AML-193 (cell line): ENCODE data around the gene OTUD6A.

Source experiments
- DNase-seq, 2 experiments: peaks; one replicate each; lab custom pipeline; 2025; lab: John Stamatoyannopoulos, UW

OTUD6A gene, protein sequence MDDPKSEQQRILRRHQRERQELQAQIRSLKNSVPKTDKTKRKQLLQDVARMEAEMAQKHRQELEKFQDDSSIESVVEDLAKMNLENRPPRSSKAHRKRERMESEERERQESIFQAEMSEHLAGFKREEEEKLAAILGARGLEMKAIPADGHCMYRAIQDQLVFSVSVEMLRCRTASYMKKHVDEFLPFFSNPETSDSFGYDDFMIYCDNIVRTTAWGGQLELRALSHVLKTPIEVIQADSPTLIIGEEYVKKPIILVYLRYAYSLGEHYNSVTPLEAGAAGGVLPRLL

DNA sequence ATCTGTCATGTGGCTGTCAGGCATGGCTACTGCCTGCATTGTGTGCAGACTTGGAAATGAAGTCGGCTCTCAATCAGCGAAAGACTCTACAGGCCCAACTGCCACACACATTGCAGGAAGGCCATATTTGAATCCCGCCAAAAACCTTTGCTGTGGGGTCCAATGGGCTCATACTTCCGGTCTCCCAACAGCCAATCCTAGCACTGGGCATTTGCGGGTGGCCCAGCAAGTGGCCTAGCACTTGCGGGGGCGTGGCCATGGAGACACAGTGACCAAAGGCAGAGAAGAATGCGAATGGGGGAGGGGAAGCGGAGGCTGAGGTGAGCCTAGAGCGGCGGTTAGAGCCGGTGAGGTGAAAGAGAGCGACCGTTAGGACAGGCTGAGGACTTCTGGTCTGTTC lies at the start of gene OTUD6A:
TSS of gene OTUD6A (plus strand) at position 382 of the 400 bp plus-strand sequence. CDS start 68 bp downstream, outside the sequence.
- DNase-seq = no peak

DNA sequence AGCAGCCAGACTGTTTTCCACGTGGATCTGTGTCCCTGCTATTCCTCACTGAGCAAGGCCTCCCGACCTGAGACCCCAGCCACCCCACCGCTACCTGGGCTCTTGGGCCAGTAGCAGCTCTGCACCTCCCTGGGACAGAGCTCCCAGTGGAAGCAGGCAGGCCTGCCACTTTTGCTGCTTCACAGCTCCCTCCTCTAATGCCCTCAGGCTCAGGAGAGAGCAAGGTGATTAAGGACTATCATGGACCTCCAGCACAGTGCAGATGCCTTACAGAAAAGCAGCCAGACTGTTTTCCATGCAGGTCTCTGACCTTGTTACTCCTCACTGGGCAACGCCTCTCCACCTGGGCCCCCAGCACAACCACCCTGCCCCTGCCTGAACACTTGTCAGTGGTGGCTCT lies 49.5 kb upstream of the OTUD6A start:
- no peak for DNase-seq

DNA sequence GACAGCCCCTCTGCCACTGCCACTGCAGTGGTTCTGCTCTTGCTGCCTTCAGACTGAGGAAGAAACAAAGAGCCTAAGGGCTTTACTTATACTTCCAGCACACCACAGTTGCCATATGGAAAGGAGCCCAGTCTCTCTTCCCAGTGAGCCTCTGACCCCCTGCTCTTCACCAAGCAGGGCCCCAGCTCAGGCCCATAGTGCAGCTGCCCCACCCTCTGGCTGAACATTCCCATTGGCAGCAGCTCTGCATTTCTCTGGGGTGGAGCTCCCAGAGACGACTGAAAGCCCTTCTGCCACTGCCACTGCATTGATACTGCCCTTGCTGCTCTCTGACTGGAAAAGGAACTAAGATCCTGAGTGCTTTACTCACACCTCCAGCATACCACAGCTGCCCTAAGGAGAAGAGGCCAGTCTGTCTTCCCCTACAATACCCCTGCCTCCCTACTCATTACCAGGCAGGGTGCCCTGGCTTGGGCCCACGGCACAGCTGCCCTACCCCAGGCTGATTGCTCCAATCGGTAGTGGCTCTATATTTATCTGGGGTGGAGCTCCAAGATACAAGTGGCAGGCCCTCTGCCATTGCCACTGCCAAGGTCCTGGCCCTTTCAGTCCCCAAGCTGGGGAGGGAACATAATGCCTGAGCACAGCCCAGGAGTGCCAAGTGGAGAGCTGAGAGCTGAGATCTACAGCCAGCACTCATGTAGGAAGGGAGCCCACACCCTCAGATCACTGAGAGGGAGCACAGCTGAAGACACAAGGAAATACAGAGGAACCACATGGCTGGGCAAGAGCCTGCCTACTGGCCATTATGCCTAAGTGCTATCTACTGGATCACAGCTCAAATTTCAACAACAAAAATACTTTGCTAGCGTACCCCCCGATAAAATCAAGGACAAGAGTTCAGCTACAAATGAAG lies 48.5 kb upstream of the OTUD6A start:
- DNase-seq = no peak

- no peak for DNase-seq
These were observed 45.7 kb upstream of the OTUD6A start for GRCh38 chrX:70016513-70016912.

GRCh38 chrX:70022616-70023015 lies 39.6 kb upstream of the OTUD6A start:
- DNase-seq = no peak

GRCh38 chrX:70025464-70025863 lies 36.8 kb upstream of the OTUD6A start:
- no peak for DNase-seq

DNA sequence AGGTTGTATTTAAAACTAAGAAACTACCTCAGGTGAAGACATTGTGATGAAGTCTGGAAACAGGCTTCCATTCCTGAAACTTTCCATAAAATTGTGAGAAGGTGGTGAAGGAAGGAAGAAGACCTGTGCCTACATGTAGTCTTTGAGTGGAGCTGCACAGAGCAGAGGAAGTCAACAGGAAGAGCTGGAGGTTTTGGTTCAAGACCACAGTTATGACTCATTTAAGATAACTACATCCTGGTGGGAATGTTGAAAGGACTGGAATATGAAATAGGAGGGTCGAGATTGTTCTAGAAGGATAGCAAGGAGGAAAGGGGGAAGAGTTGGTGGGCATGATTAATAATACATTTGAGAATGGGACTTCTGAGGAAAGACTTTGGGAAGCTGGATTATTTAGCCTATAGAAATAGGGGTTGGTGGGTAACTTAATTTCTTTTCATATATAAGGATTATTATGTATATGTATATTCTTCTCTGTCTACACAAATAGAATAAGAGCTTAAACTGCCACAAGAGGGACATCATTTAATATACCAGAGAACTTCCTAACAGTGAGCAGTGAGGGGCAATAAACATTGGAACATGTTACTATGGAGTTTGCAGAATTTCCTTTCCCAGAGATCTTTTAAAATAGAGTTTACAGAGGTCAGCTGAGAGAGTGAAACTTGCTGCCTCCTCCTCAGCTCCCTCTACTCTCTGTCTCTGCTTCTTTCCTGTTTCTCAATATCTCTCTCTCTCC lies 36.0 kb upstream of the OTUD6A start:
- no peak for DNase-seq

DNA sequence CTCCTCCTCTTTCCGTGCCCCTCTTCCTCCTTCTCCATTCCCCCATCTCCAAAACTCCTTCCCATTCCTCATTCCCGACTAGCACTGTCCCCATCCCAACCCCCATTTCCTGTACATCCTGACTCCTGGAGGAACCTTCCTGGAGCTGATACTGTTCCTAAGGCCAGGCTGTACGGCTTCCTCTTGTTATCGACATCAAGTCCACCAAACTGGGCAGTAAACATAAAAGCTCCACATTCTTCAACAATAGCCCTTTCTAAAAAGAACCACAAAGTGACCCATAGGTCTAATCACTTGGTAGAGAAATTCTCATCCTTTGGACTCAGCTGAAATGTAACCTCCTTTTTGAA lies 35.4 kb upstream of the OTUD6A start:
- DNase-seq = no peak

DNA sequence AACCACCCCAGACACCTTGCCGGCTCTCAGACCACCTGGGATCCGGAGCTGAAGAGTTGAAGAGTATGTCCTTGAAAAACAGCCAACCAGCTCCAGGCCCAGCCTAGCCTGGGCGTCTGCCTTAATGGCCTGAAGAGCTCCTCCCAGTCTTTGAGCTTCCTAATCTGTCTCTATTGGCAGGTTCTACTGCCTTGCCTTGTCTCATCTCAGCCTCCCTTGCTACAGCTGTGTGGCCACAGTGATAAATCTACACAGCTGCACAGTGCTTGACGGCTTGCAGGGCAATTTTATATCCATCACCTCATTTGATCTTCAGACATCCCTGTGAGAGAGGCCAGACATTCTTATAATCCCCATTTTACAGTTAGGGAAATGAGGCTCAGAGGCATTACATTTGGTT lies 32.4 kb upstream of the OTUD6A start:
- no peak for DNase-seq

DNA sequence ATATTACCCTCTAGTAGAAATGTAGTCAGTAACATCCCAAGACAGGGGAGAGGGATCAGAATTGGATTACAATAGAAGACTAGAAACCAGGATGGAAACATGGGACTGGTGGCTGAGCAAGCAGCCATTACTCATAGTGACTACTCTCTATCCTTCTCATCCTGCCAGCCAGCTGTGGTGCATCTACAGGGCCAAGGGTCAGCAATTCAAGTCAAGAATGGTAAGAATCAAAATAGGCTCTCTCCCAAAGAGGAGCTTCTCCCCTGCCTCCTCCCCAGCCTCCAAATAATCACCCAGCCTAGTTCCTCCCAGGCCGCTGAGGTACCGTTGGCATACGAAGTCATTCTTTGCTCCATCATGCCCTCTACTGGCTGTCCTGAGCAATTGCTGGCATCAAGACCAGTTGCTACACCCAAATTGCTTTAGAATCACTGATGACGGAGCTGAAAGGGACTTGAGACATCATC lies 31.9 kb upstream of the OTUD6A start:
- DNase-seq = peak; percentile 36 to 47

GRCh38 chrX:70032792-70033191 lies 29.5 kb upstream of the OTUD6A start:
- DNase-seq = no peak

DNA sequence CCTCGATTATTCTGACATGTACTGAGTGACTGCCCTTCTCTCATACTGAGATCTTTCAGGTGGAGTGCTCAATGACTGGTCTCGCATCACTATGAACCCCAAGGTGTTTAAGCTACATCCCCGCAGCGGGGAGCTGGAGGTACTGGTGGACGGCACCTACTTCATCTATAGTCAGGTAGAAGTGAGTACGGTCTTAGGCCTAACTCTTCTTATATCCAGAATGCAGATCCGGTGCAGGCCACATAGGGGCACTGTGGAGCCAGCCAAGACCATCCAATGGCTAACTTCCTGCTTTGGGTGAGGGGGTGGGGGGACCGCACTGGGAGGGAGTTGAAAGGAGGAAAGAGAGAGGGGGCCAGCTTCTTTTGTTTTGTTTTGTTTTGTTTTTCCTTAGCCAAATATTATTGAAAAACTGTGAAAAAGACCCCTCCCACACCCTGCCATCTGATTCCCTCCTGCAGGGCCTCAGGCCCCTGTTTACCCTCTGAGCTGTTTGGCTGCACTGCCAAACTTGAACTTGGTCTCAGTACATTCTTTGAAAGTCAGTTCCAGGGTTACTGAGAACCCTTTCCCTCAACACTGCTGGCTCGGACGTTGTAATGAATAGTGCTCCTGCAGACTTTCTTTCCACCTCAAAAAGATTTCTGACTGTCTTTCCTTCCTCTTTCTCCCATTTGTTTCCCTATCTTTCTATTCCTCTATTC lies 28.8 kb upstream of the OTUD6A start:
- peak; percentile 7 to 15 for DNase-seq

GRCh38 chrX:70034646-70035045 lies 27.6 kb upstream of the OTUD6A start:
- no peak for DNase-seq

DNA sequence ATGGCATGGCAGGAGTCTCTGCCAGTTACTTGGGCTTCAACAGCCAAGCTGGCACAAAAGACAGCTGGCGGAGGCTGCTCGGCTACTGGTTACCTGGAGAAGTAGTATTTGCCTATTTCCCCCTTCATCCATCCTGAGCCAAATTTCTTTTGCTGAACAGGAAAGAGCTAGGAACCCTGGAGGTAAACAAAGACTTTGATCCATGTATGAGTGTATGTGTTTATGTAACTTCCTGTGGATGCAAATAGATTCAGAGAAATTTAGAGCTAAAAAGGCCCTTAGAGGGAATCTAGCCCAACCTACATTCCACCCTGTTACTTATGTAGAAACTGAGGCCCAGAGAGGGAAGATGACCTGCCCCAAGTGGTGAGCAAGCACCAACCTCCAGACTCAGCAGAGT lies 23.7 kb upstream of the OTUD6A start:
- DNase-seq = no peak

DNA sequence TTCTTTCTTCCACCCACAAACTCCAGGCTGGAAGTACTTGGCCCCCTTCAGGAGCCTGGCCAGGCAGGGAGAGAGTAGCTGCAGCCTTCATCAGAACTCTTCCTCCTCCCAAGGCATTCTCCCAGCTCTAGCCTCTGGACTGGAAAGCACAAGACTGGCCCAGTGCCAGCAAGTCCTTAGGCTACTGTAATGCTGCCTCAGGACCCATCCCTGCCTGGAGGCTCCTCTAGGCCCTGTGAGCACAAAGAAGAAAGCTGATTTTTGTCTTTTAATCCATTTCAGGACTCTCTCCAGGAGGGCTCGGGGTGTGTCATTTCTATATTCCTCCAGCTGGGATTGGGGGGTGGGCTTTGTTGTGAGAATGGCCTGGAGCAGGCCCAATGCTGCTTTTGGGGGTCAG lies 23.3 kb upstream of the OTUD6A start:
- DNase-seq = no peak

- no peak for DNase-seq
These were observed 22.5 kb upstream of the OTUD6A start for GRCh38 chrX:70039758-70040157.

GRCh38 chrX:70041993-70042392 lies 20.3 kb upstream of the OTUD6A start:
- DNase-seq = no peak

GRCh38 chrX:70042399-70043371 lies 19.6 kb upstream of the OTUD6A start:
- DNase-seq = no peak

- no peak for DNase-seq
These were observed 18.6 kb upstream of the OTUD6A start for GRCh38 chrX:70043685-70044084.

- no peak for DNase-seq
These were observed 17.6 kb upstream of the OTUD6A start for GRCh38 chrX:70044541-70045245.
